Heart left ventricle (tissue), 13 donors: ENCODE data around the gene NLRC5.

ENCODE experiments used
- POLR2A ChIP-seq, 2 donors: fragments of 450-650 bp; IDR thresholded peaks; one replicate each; pipeline ENCODE4 v1.6.1; 2017; ENCODE audit warnings: antibody characterized with exemption in 2 of 2, mild to moderate bottlenecking in 2 of 2, moderate library complexity in 2 of 2
- TF ChIP-seq, protein P1 (sequence below), 12 donors: fragments of 200-600 bp; sonication (generic) in 4 of 12; IDR thresholded peaks; one replicate each; pipeline versions ENCODE4 v1.5.0 to v1.8.0; 2018 to 2022; ENCODE audit warnings: antibody characterized with exemption in 12 of 12, mild to moderate bottlenecking in 5 of 12
- donor health status: ischemic (EF 13 %, LVEDD 7.1; RV severe dilation, severe dysfunction).
- donor health status: DM: no; HTN: yes; CAD: no.
- donor health status: DM: no; HTN: no; CAD: no.
- donor health status: ischemic (EF 25% LVEDD 6.9; RV normal size, moderate dysfunction).
- donor health status: ischemic (EF 25% LVEDD 5.7; RV mildly dilated, moderate dysfunction).
- donor health status: ischemic (EF 35%, LVEDD 5.7; RV mildly dilated, moderate dysfunction).
- donor health status: nonischemic (EF 11% LVEDD 7.7; RV severe dilation, severe dysfunction).
- donor health status: DM: yes; HTN: yes; CAD: no.
- donor health status: PGD.
- donor health status: ischemic (EF 29% LVEDD 5.4; RV normal size, mild dysfunction).
- donor health status: nonischemic (EF 23%, LVEDD 6.1; RV moderate dilation, normal function).

DNA sequence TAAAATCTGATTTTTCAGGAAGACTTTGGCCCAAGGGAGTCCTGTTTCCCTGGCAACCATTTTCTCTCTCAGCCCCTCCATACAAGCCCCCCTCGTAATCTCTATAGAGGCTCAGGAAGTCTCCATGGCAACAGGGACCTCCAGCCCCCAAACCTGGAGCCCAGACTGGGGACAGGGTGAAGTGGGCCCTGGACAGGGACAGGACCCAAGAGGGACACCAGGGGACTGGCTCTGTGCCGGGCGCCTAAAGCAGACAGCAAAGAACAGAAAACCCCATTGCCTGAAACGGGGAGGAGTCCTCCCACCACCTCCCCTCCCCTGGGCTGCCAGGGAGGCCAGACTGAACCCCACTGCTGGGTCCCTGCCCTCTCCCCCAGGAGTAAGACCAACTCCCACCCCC is 143.7 kb downstream of the NLRC5 start:
- TF ChIP-seq, protein P1, sequence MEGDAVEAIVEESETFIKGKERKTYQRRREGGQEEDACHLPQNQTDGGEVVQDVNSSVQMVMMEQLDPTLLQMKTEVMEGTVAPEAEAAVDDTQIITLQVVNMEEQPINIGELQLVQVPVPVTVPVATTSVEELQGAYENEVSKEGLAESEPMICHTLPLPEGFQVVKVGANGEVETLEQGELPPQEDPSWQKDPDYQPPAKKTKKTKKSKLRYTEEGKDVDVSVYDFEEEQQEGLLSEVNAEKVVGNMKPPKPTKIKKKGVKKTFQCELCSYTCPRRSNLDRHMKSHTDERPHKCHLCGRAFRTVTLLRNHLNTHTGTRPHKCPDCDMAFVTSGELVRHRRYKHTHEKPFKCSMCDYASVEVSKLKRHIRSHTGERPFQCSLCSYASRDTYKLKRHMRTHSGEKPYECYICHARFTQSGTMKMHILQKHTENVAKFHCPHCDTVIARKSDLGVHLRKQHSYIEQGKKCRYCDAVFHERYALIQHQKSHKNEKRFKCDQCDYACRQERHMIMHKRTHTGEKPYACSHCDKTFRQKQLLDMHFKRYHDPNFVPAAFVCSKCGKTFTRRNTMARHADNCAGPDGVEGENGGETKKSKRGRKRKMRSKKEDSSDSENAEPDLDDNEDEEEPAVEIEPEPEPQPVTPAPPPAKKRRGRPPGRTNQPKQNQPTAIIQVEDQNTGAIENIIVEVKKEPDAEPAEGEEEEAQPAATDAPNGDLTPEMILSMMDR (IDR thresholded peaks at IDR 0.05), result no peak
- no peak for TF ChIP-seq POLR2A (IDR thresholded peaks at IDR 0.05)
